Psoas muscle (tissue), 8 donors: Measurements from ENCODE around the gene SCGN. TPM values are rescaled to one million over a fixed set of nuclear protein-coding genes. Genes with fewer than 3 reads are reported as not detected.

Experiments
- ATAC-seq, 4 donors: fragments of 200-7000 bp; cut with Tn5 transposase; one replicate each; pipeline ENCODE4 v1.9.1; 2020; ENCODE audit warnings: moderate library complexity in 3 of 4, mild to moderate bottlenecking in 2 of 4
- DNase-seq, 2 donors: peaks; one replicate each; pipeline ENCODE4 v3.0.0-alpha.2; 2020
- H3K27ac ChIP-seq: fragments of 200-600 bp; one replicate; pipeline ENCODE4 v1.8.0; 2022
- H3K27me3 ChIP-seq, 3 donors: fragments of 200-600 bp in 1 of 3; one replicate each; pipeline versions ENCODE4 v1.6.1 to v1.8.0; 2013 to 2022; ENCODE audit warnings: low read length in 2 of 3, mild to moderate bottlenecking in 2 of 3, moderate library complexity in 1 of 3; ENCODE audit not compliant: insufficient read depth in 3 of 3
- H3K36me3 ChIP-seq, 2 donors: fragments of 200-600 bp in 1 of 2; one replicate each; pipeline versions ENCODE4 v1.6.1 to v1.8.0; 2013 to 2022; ENCODE audit warnings: low read depth in 1 of 2, mild to moderate bottlenecking in 1 of 2, moderate library complexity in 1 of 2; ENCODE audit not compliant: insufficient read depth in 1 of 2
- H3K4me1 ChIP-seq: fragments of 200-600 bp; one replicate; pipeline ENCODE4 v1.8.0; 2022
- H3K4me3 ChIP-seq: fragments of 200-600 bp; one replicate; pipeline ENCODE4 v1.8.0; 2022; ENCODE audit warnings: mild to moderate bottlenecking
- H3K9me3 ChIP-seq: fragments of 200-600 bp; one replicate; pipeline ENCODE4 v1.8.0; 2022
- CTCF ChIP-seq: fragments of 200-600 bp; IDR thresholded peaks from one replicate; pipeline ENCODE4 v1.8.0; 2022; ENCODE audit warnings: antibody characterized with exemption
- WGBS, 3 donors: extraction: QIAGEN DNeasy Blood & Tissue Kit; methylation state at CpG; one replicate each; pipeline versions ENCODE4 v1.1.6 to v1.1.7; 2013; 5-methylcytosine and 5-hydroxymethylcytosine counted together
- intact Hi-C, 2 donors: fragments of 100-400 bp; cut with DNase I; formaldehyde crosslinking; loops; one replicate each; pipeline versions ENCODE4 v1.11.0 to v1.14.2; 2022
- polyA plus RNA-seq, 3 donors: library from polyadenylated mRNA; stranded (reverse); fragments of 200-250 nt; gene quantifications; one replicate each; pipeline ENCODE4 v1.2.3, GENCODE V29; 2013
- total RNA-seq, 4 donors: library from RNA; stranded (reverse); fragmentation: NEBNext Ultra II Directional in 2 of 4; extraction: Animal tissue kit (Norgen Biotek cat#: 25700) in 2 of 4; gene quantifications; one replicate each; pipeline versions ENCODE4 v1.2.1 to v1.2.4, GENCODE V29; 2021 to 2023
- donor health status: healthy with polysubstance abuse.
- donor health status: DM: no; HTN: no; CAD: no; lungs with moderate emphysema.
- donor health status: Bipolar disorder and iron deficiency.
- donor health status: healthy.
- donor health status: DM: yes; HTN: yes; CAD: no.
- donor health status: DM: no; HTN: no; CAD: no.
- donor health status: DM: no; HTN: no; CAD: no.
- donor health status: DM: yes; HTN: yes; CAD: no.

SCGN gene
- total and polyA plus RNA-seq, 7 donors: not detected

DNA sequence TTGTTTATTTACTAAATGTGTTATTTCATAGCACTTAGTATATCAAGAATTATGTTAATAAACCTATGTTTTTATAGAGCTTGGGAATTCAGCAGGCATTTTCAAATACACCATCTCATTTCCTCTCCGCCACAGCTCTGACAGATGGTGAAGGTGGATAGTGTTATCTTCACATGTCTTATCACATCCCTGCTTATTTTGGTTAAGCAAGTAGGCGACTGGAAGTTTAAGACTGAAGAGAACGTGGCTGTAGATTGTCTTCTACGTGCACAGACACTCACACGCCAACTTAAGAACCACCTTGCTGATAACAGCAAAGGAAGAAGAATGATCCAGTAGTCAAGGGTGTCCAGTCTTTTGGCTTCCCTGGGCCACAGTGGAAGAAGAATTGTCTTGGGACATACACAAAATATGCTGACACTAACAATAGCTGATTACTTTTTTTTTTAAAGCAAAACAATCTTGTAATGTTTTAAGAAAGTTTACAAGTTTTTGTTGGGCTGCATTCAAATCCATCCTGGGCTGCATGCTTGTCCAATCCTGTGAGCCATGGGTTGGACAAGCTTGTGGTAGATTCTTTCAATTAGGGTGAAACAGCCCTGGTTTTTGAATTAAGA, 43.3 kb upstream of the SCGN start:
- no peaks in the 10 kb centered on the region for H3K36me3 ChIP-seq
- no peak for DNase-seq
- no peaks in the 10 kb centered on the region for H3K9me3 ChIP-seq
- no peaks in the 10 kb centered on the region for H3K4me1 ChIP-seq
- H3K27me3 ChIP-seq: no peaks in the 10 kb centered on the region
- no peak for ATAC-seq
- no peak for TF ChIP-seq CTCF
- intact Hi-C loops: no loop called here
- no peak overlapping the region for H3K27ac ChIP-seq
- WGBS, 3 donors: 87 to 96% (median 91%) methylated on average over 5 of the region's 5 CpGs
- no peak overlapping the region for H3K4me3 ChIP-seq

- H3K4me3 ChIP-seq: no peak overlapping the region
- H3K36me3 ChIP-seq: no peaks in the 10 kb centered on the region
- TF ChIP-seq CTCF: no peak
- DNase-seq (no peak), ATAC-seq (no peak)
- H3K27ac ChIP-seq: no peak overlapping the region
- H3K9me3 ChIP-seq: no peaks in the 10 kb centered on the region
- H3K27me3 ChIP-seq: no peaks in the 10 kb centered on the region
- WGBS, 3 donors: 43 to 62% (median 45%) methylated on average over 3 of the region's 3 CpGs
- intact Hi-C loops: no loop called here
- H3K4me1 ChIP-seq: no peaks in the 10 kb centered on the region
Measured at GRCh38 chr6:25612666-25613065, 39.3 kb upstream of the SCGN start.

DNA sequence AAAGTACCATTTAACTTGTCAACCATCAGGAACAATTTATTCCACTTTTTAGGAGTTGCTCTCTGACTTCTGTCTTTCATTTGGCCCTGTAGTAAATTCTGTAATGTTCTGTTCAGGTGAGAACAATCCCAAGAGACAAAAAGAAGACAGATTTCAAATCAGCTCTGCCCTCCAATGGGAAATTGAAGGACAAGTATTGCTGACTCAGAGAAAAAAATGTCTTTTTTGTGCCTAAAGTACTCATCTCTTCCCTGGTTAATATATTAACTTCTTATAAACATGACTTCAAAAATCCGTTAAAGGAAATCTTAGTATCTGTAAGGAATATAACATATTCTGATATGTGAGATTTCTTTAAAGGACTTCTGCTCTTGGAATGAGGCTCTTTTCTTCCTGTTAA, 38.6 kb upstream of the SCGN start:
- Histone ChIP-seq H3K4me3 (no peak overlapping the region), H3K9me3 (no peaks in the 10 kb centered on the region), H3K27me3 (no peaks in the 10 kb centered on the region), H3K4me1 (no peaks in the 10 kb centered on the region), H3K36me3 (no peaks in the 10 kb centered on the region), H3K27ac (no peak overlapping the region)
- intact Hi-C loops: no loop called here
- ATAC-seq (no peak), DNase-seq (no peak)
- TF ChIP-seq CTCF: no peak
- 86 to 97% (median 92%) methylated on average over 1 of the region's 1 CpG for WGBS, 3 donors

GRCh38 chr6:25614052-25614451, 38.0 kb upstream of the SCGN start:
- 71 to 73% (median 72%) methylated on average over 4 of the region's 4 CpGs for WGBS, 3 donors
- no peaks in the 10 kb centered on the region for H3K36me3 ChIP-seq
- no peaks in the 10 kb centered on the region for H3K9me3 ChIP-seq
- intact Hi-C loops: no loop called here
- no peaks in the 10 kb centered on the region for H3K4me1 ChIP-seq
- no peak overlapping the region for H3K27ac ChIP-seq
- ATAC-seq (no peak), DNase-seq (no peak)
- no peak overlapping the region for H3K4me3 ChIP-seq
- TF ChIP-seq CTCF: no peak
- H3K27me3 ChIP-seq: no peaks in the 10 kb centered on the region

DNA sequence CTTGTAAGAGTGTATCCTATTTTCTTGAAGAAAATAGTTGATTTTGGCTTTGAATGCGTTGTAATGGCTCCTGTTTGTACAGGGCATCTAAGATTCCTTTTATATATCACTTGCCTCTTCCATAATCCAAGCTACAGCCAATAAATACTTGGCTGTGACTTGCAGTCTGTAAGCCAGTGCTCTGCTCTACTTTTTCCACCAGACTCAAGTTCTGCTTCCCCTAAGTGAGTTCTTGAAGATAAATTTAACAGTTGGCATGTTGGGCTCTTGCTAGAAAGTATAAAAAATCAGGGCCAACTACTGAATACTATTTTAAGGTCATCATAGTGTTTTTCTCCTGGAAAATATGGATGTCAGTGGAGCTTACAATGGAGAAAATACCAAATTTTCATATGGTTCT, 36.5 kb upstream of the SCGN start:
- Histone ChIP-seq H3K4me3 (no peak overlapping the region), H3K27me3 (no peaks in the 10 kb centered on the region), H3K27ac (no peak overlapping the region), H3K4me1 (no peaks in the 10 kb centered on the region), H3K36me3 (no peaks in the 10 kb centered on the region), H3K9me3 (no peaks in the 10 kb centered on the region)
- ATAC-seq (no peak), DNase-seq (no peak)
- intact Hi-C loops: no loop called here
- no peak for TF ChIP-seq CTCF
- 76 to 86% (median 85%) methylated on average over 1 of the region's 1 CpG for WGBS, 3 donors
